ENCODE data around the gene PSMB1.
A peak's percentile ranks its signal among the peaks of the same experiment; 100 is the strongest.
"Not testable (repeated sequence)": the region's sequence is repeated elsewhere in the genome, so short reads cannot be mapped to it uniquely, and the experiment has no call there.

Gene PSMB1

GRCh38 chr6:170535004-170535403 is 18.1 kb downstream of the PSMB1 start:
- no peak for DNase-seq (ENCODE audit: low read depth)

GRCh38 chr6:170533792-170534191 is 19.3 kb downstream of the PSMB1 start:
- DNase-seq (ENCODE audit: low read depth): no peak

- DNase-seq (ENCODE audit: low read depth): no peak
These were observed 20.1 kb downstream of the PSMB1 start for GRCh38 chr6:170532867-170533488.

GRCh38 chr6:170529839-170530469 is 23.2 kb downstream of the PSMB1 start:
- peak; percentile 39 for DNase-seq (ENCODE audit: low read depth)

- not testable (repeated sequence) for DNase-seq (ENCODE audit: low read depth)
These were observed 25.1 kb downstream of the PSMB1 start for GRCh38 chr6:170527995-170528394.

GRCh38 chr6:170525795-170526194 is 27.3 kb downstream of the PSMB1 start:
- DNase-seq (ENCODE audit: low read depth): no peak

GRCh38 chr6:170524172-170524502 is 29.0 kb downstream of the PSMB1 start:
- no peak for DNase-seq (ENCODE audit: low read depth)

GRCh38 chr6:170523256-170524171 is 29.6 kb downstream of the PSMB1 start:
- no peak for DNase-seq (ENCODE audit: low read depth)

- no peak for DNase-seq (ENCODE audit: low read depth)
These were observed 30.4 kb downstream of the PSMB1 start for GRCh38 chr6:170522565-170523183.

- DNase-seq (ENCODE audit: low read depth): no peak
These were observed 36.1 kb downstream of the PSMB1 start for GRCh38 chr6:170516783-170517616.

GRCh38 chr6:170514908-170515307 is 38.2 kb downstream of the PSMB1 start:
- DNase-seq (ENCODE audit: low read depth): no peak

- no peak for DNase-seq (ENCODE audit: low read depth)
These were observed 40.9 kb downstream of the PSMB1 start for GRCh38 chr6:170512249-170512648.

- no peak for DNase-seq (ENCODE audit: low read depth)
These were observed 42.5 kb downstream of the PSMB1 start for GRCh38 chr6:170510631-170511030.

GRCh38 chr6:170509723-170510018 is 43.4 kb downstream of the PSMB1 start:
- DNase-seq (ENCODE audit: low read depth): no peak

GRCh38 chr6:170508892-170509722 is 44.0 kb downstream of the PSMB1 start:
- not testable (repeated sequence) for DNase-seq (ENCODE audit: low read depth)

- DNase-seq (ENCODE audit: low read depth): not testable (repeated sequence)
These were observed 44.8 kb downstream of the PSMB1 start for GRCh38 chr6:170508275-170508674.

- not testable (repeated sequence) for DNase-seq (ENCODE audit: low read depth)
These were observed 45.4 kb downstream of the PSMB1 start for GRCh38 chr6:170507728-170508127.

- no peak for DNase-seq (ENCODE audit: low read depth)
These were observed 46.7 kb downstream of the PSMB1 start for GRCh38 chr6:170506446-170506845.

GRCh38 chr6:170505306-170505705 is 47.8 kb downstream of the PSMB1 start:
- DNase-seq (ENCODE audit: low read depth): no peak

GRCh38 chr6:170504479-170504878 is 48.6 kb downstream of the PSMB1 start:
- no peak for DNase-seq (ENCODE audit: low read depth)

GRCh38 chr6:170503414-170503761 is 49.7 kb downstream of the PSMB1 start:
- DNase-seq (ENCODE audit: low read depth): no peak
